Endothelial cell of umbilical vein (primary cell): ENCODE measurements around the gene ZNF628.

ENCODE experiments used
- EZH2 ChIP-seq: IDR thresholded peaks from 2 replicates; pipeline ENCODE4 v1.6.1; 2012; ENCODE audit warnings: borderline replicate concordance, low read depth, mild to moderate bottlenecking, moderate library complexity, low read length, inconsistent platforms; ENCODE audit not compliant: severe bottlenecking
- POLR2A ChIP-seq: IDR thresholded peaks from 2 replicates; pipeline ENCODE4 v1.6.1; 2012; ENCODE audit warnings: low read depth, mild to moderate bottlenecking, control low read depth, low read length
- POLR2AphosphoS5 ChIP-seq: IDR thresholded peaks from 2 replicates; pipeline ENCODE4 v1.6.1; 2012; ENCODE audit warnings: low read depth, mild to moderate bottlenecking, control low read depth, low read length, moderate library complexity; ENCODE audit not compliant: insufficient read depth
- TF ChIP-seq, protein P1 (sequence below), 2 donors: IDR thresholded peaks; 1 replicate in 1 of 2; 2 replicates in 1 of 2; pipeline ENCODE4 v1.5.1; 2011; ENCODE audit warnings: low read length in 2 of 2, mild to moderate bottlenecking in 2 of 2, moderate library complexity in 2 of 2, control low read depth in 1 of 2, inconsistent platforms in 1 of 2, low read depth in 1 of 2; ENCODE audit not compliant: insufficient read depth in 1 of 2; ENCODE audit errors: extremely low read depth in 1 of 2
- TF ChIP-seq, protein P2 (sequence below): IDR thresholded peaks from 2 replicates; pipeline ENCODE4 v1.6.1; 2011; ENCODE audit not compliant: insufficient read depth, insufficient read length

DNA sequence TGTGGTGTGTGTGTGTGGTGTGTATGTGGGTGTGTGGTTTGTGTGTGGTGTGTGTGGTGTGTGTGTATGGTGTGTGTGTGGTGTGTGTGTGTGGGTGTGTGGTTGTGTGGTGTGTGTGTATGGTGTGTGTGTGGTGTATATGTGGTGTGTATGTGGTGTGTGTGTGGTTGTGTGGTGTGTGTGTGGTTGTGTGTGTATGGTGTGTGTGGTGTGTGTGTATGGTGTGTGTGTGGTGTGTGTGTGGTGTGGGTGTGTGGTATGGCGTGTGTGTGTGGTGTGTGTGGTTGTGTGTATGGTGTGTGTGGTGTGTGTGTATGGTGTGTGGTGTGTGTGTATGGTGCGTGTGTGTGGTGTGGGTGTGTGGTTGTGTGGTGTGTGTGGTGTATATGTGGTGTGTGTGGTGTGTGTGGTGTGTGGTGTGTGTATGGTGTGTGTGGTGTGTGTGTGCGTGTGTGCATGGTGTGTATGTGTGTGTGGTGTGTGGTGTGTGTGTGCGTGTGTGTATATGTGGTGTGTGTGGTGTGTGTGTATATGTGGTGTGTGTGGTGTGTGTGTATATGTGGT is 42.0 kb upstream of the ZNF628 start:
- TF ChIP-seq, protein P1, sequence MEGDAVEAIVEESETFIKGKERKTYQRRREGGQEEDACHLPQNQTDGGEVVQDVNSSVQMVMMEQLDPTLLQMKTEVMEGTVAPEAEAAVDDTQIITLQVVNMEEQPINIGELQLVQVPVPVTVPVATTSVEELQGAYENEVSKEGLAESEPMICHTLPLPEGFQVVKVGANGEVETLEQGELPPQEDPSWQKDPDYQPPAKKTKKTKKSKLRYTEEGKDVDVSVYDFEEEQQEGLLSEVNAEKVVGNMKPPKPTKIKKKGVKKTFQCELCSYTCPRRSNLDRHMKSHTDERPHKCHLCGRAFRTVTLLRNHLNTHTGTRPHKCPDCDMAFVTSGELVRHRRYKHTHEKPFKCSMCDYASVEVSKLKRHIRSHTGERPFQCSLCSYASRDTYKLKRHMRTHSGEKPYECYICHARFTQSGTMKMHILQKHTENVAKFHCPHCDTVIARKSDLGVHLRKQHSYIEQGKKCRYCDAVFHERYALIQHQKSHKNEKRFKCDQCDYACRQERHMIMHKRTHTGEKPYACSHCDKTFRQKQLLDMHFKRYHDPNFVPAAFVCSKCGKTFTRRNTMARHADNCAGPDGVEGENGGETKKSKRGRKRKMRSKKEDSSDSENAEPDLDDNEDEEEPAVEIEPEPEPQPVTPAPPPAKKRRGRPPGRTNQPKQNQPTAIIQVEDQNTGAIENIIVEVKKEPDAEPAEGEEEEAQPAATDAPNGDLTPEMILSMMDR (IDR thresholded peaks at IDR 0.05; ENCODE audit: extremely low read depth in 1 of 2, insufficient read depth in 1 of 2, low read depth in 1 of 2, low read length in 2 of 2): no peak
- TF ChIP-seq, protein P2, sequence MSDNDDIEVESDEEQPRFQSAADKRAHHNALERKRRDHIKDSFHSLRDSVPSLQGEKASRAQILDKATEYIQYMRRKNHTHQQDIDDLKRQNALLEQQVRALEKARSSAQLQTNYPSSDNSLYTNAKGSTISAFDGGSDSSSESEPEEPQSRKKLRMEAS: no peak
- TF ChIP-seq EZH2 (no peak), POLR2A (no peak), POLR2AphosphoS5 (no peak)
